Fibroblast of the conjunctiva (primary cell): ENCODE data around the gene P2RX3.
A peak's percentile ranks its signal among the peaks of the same experiment; 100 is the strongest.
"Not testable (repeated sequence)": the region's sequence is repeated elsewhere in the genome, so short reads cannot be mapped to it uniquely, and the experiment has no call there.

Source experiments
- DNase-seq: peaks from one replicate; pipeline ENCODE4 v3.0.0-alpha.2; 2010; ENCODE audit warnings: low read depth

P2RX3 gene

GRCh38 chr11:57324886-57325734, 13.0 kb upstream of the P2RX3 start, which contains the start of gene TNKS1BP1:
Gene TNKS1BP1, minus strand, starts transcription at chr11:57324952. Its CDS starts 3,067 bp downstream, at chr11:57321885.
- peak; percentile 96 for DNase-seq

- DNase-seq: no peak
Measured at GRCh38 chr11:57325735-57326048, 12.5 kb upstream of the P2RX3 start.

- no peak for DNase-seq
Measured at GRCh38 chr11:57327721-57328120, 10.4 kb upstream of the P2RX3 start.

- no peak for DNase-seq
Measured at GRCh38 chr11:57330029-57330428, 8.1 kb upstream of the P2RX3 start.

DNA sequence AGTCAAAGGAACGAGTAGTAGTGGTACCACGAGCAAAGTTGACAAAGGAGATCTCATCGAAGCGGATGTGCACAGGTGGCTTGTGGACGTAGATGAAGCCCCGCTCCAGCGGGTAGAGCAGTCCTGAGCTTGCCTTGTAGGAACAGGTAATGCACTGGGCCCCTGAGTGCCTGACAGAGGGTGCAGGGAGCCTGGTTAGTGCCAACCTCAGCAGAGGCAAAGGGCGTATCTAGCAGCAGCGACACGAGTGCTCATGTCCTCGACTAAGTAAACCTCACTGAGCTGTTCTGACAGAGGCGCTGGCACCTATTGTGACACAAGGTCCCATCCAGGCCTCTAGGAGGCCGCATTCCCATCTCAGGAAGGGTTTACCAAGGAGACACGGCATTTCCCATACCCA, 6.4 kb upstream of the P2RX3 start:
- DNase-seq: no peak

- DNase-seq: no peak
Measured at GRCh38 chr11:57332694-57333440, 5.3 kb upstream of the P2RX3 start.

- DNase-seq: no peak
Measured at GRCh38 chr11:57335023-57335342, 3.2 kb upstream of the P2RX3 start.

GRCh38 chr11:57335343-57336110, 2.6 kb upstream of the P2RX3 start, which contains the start of gene SSRP1:
Gene SSRP1, minus strand, starts transcription at chr11:57335892. Its CDS starts 771 bp downstream, at chr11:57335121.
- DNase-seq: peak; percentile 72

GRCh38 chr11:57336111-57336666, 2.0 kb upstream of the P2RX3 start:
- no peak for DNase-seq

GRCh38 chr11:57336856-57337255, 1.3 kb upstream of the P2RX3 start:
- DNase-seq: not testable (repeated sequence)

GRCh38 chr11:57339328-57339727, 1.2 kb downstream of the P2RX3 start:
- DNase-seq: no peak

DNA sequence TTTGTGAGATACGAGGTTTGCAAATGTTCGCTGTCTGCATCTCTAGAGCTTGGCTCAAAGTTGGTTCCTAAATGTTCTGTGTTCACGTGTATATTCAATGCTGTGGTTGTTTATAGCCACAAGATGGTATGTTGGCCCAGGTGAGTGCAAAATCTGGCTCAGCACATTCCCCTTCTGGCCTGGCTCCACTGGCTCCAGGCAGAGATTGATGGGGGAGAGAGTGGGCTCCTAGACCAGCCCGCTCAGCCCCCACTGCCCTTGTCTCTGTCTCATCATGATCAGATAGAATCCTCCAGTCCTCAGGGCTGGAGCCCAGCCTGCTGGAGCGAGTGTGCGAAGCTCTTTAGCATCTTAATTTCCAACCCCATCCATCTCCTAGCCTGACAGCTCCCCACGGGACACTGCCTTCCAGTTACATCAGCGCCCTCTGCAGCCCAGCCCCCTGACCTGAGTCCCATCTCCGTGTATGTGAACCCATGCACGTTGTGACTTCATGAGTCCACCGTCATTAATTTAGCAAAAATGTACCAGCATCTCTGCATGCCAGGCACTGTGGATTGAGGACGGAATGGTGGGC, 2.0 kb downstream of the P2RX3 start:
- DNase-seq: no peak

DNA sequence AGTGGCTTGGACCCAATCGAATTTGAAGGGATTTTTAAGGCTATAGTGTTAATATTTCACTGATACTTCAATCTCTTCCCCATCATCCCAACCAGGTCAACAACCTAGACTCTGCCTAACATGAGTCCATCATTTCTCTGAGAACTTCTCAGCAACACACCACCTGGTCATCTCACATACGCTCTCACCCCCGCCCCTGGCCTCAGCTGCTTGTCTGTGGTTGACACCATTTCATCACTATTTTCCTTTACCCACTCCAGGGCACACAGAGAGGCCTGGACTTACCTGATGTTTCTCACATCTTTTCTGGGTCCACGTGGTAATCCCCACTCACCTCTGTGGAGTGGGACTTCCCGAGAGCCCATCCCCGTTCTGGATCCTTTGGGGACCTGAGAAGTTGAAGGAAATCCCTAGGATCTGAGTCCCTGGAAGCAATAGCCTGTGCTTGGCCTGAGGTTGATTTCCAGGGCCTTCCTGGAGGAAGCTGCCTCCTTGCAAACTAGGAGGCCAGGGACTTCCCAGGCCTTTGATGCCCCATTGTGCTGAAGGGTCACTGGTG, 3.2 kb downstream of the P2RX3 start:
- DNase-seq: no peak

DNA sequence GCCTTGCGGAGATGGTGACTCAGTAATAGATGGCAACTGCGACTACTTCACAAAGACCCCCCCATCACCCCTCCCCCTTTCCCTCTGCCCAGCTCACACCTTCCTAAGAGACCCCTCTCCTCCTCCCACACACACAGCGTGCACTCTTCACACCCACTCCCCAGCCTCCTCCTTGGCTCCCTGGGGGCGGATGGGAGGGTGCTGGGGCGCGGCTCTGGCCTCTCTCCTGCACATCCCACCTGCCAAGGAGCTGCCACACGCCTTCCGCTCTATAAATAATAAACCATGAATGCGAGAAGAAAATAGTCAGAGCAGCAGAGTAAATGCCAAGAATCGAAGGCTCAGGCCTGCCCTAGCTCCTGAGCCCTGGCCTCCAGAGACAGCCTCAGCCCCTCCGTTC, 4.5 kb downstream of the P2RX3 start:
- DNase-seq: no peak

GRCh38 chr11:57343825-57344224, 5.7 kb downstream of the P2RX3 start:
- no peak for DNase-seq

GRCh38 chr11:57344826-57345225, 6.7 kb downstream of the P2RX3 start:
- no peak for DNase-seq

DNA sequence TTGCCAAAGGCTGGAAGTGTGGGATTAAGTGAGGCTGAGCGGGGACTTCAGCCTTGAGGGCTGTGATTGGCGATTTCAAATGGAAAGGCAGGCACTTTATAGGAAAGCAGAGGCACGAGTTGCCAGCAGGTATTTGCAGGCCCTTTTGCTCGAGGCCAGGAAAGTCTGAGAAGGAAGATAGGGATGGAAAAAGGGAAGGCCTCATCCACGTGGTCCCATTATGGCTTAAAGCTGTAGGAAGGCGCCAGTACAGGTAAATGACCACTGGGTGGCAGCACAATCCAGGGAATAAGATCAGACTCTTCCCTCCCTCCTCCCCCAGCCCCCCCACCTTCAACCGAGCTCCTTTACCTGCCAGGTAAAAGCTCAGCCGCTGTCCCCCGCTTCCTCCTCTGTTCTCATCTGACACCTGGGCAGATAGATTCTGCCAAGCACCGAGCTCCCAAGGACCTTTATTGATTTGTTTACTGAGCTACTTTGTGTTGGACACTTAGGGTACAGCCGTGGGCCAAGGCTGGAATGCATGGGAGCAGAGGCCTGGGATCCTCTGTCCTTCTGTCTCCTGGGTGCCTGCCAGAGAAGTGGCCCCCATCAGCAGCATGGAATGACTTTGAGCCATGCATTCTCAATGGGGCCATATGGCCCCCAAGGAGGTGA, 7.5 kb downstream of the P2RX3 start:
- peak; percentile 49 for DNase-seq

- no peak for DNase-seq
Measured at GRCh38 chr11:57347336-57347735, 9.2 kb downstream of the P2RX3 start.

DNA sequence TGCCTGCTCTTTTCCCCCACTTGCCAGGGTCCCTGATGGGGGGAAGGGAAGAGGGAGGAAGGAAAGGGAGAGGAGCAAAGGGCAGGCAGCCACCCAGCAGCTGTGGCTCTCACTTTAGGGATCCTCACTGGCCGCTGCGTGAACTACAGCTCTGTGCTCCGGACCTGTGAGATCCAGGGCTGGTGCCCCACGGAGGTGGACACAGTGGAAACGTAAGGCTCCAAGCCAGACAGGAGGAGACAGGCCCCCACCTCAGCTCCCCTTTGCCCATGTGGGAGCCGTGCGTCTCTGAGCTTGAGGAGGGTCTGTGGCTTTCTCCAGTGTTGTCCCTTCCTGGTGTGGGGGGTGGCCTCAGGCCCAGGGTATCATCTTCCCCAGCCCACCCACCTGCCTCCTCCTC, 9.9 kb downstream of the P2RX3 start:
- DNase-seq: no peak

DNA sequence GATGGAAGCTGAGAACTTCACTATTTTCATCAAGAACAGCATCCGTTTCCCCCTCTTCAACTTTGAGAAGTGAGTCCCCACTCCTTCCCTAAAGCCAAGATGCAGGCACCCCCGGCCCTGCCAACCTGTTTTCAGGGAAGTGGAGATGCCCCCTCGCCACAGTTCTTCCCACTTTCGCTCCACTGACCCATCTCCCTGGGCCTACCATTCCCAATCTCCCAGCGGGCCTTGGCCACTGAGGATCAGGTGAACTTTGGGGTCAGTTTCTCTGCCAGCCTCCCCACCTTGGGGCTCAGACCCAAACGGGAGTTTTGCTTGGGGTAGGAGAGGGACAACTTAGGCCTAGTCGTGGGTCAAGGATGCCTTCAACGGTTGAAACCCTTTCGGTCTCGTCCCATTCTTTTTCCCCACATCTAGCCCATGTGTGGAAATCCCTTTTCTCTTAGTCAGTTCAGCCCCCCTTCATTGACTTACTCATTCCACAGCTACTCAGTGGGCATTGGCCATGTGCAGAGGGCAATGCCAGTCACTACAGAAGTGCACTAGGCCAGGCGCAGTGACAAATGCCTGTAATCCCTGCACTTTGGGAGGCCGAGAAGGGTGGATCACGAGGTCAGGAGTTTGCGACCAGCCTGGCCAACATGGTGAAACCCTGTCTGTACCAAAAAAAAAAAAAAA, 10.6 kb downstream of the P2RX3 start:
- no peak for DNase-seq
